Glomerular endothelial cell (primary cell): Measurements from ENCODE around the gene LCORL. TPM values are rescaled to one million over a fixed set of nuclear protein-coding genes. Genes with fewer than 3 reads are reported as not detected.

Experiments
- DNase-seq: peaks from one replicate; pipeline ENCODE4 v3.0.0-alpha.2; 2011; ENCODE audit warnings: low read depth, low spot score; ENCODE audit errors: extremely low read depth
- total RNA-seq: library from RNA; depleted of rRNA; stranded (reverse); fragments of >200 nt; gene quantifications from 2 replicates; pipeline ENCODE4 v1.2.3, GENCODE V29; 2015

The LCORL gene
- total RNA-seq, 1 donor from 2014 or later: 19.4 TPM

GRCh38 chr4:17939054-17939453 is 82.5 kb downstream of the LCORL start:
- no peak for DNase-seq

DNA sequence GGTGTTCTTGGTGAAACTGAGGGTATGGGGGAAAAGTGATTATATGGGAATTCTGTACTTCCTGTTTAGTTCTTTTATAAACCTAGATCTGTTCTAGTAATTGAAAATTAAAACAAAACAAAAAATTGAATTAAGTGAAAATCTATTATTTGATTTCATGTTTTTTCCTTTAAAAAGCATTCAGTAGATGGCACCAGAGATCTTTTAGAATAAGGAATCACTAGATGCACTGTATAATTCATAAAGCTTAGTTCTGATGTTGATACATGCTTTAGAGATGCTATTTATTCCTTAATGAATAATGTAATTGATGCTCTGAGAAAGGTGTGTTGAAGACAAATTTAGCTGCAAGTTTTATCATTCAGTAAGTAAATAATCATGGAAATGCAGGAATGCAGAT is 87.3 kb downstream of the LCORL start:
- no peak for DNase-seq

DNA sequence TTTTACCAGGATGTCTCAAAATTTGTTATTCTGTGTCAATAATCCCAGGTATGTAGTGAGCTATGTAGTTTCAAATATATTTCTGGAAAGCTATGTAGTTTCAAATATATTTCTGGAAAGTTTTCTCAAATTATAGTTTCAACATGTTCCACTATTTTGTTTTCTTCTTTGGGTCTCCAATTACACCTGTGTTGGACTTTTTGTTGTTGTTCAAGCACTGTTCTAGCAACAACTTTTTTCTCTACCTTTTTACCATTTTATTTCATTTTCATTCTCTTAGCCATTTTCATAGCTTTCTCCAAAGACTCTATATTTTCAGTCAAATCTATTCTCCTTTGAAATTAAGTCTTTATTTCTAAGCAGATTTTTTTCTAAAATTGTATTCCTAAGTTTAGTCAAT is 88.4 kb downstream of the LCORL start:
- DNase-seq: no peak

GRCh38 chr4:17932041-17932440 is 89.5 kb downstream of the LCORL start:
- no peak for DNase-seq

DNA sequence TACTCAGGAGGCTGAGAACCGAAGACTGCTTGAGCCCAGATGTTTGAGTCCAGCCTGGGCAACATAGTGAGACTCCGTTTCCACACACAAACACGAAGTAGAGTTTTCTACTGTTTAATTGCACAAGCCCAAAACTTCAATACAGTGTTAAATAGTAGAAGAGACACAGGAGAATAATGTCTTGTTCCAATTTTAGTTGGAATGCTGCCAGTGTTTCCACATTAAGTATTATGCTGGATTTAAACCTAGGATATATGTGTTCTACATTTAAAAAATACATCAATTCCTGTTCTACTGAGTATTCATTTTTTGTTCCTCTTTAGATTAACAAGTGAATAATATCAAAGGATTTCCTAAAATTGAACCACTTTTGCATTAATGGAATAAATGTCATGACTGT is 91.3 kb downstream of the LCORL start:
- DNase-seq: no peak

- DNase-seq: no peak
Observed at GRCh38 chr4:17924189-17924588, 97.4 kb downstream of the LCORL start.

DNA sequence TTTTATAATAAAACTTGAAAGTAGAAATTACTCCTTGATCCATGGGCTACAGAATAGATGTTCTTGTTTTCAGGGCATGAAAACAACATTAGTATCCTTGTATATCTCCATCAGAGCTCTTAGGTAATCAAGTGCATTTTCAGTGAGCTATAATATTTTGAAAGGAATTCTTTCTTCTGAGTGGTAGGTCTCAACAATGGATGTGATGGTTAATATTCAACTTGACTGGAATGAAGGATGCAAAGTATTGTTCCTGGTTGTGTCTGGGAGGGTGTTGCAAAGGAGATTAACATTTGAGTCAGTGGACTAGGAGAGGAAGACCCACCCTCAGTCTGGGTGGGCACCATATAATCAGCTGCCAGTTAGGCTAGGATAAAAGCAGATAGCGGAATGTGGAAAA is 100.1 kb downstream of the LCORL start:
- no peak for DNase-seq

- no peak for DNase-seq
Observed at GRCh38 chr4:17920681-17921080, 100.9 kb downstream of the LCORL start.

DNA sequence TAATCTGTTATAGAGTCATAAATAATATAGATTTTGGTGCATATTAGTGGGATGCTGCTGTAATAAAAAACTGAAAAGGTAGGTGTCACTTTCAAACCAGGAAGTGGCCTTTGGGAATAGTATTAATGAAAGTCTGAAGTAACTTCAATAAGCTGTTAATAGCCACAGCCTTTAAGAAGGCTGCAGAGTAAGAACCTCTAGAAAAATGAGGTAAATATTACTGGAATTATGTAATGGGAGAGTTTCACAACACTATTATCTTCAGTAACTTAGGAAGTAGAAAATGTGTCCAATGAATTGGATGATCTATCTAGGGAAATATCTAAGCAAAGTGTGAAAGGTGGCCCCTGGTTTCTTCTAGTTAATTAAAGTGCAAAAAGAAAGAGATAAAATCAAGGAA is 106.1 kb downstream of the LCORL start:
- no peak for DNase-seq

- no peak for DNase-seq
Observed at GRCh38 chr4:17912011-17912410, 109.5 kb downstream of the LCORL start.

GRCh38 chr4:17911608-17912007 is 109.9 kb downstream of the LCORL start:
- no peak for DNase-seq

DNA sequence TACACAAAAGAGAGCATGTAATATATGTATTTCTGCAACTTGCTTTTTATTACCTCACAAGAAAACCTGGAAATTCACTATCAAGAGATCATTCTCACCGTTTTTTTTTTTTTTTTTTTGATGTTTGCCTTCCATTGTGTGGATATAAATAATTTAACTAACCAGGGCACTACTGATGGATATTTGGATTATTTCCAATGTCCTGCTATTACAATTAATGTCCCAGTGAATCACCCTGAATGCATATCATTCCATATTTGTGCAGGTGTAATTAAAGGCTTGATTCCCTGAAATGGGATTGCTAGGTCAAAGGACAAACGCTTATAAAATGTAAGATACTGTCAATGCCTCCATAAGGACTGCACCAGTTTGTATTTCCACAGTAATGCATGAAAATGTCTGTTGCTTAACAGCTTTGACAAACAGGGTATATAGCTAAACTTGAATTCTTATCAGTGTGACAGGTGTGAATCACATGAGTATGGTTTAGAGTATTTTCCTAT is 123.0 kb downstream of the LCORL start:
- DNase-seq: no peak

GRCh38 chr4:17895481-17895880 is 126.1 kb downstream of the LCORL start:
- no peak for DNase-seq

DNA sequence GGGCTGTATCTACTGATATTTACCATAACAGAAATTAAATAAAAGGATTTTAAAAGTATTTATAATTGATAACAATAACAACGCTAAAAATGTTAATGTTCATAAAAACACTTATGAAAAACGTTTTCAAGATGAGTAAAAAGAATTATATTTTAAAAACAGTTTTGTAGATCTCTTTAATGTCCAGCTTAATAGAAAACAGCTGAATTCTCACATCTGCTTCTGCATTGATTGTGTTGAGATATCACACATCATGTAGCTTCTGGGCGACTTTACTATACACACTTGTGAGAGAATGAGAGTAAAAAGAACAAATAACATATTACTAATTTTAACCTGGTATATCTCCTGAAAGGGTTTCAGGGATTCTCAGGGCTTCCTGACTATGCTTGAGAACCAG is 127.1 kb downstream of the LCORL start:
- no peak for DNase-seq

GRCh38 chr4:17889692-17890091 is 131.9 kb downstream of the LCORL start:
- no peak for DNase-seq

DNA sequence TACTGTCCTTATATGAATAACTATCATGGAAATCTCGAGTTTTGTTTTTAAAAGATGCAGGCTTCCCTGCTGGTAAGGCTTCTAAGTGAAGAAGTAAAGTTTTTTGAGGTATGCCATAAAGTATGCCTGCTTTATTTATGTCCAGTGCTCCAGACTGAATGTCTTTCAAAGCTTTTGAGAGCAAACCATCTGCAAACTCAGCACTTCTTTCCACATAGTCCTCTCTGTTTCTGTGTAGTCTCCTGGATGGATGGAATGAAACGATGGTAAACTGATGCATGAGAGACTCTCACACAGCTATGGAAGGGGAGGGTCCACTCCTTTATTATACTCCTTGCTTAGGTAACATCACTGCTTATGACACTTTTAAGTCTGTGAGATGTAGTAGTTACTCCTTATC is 137.0 kb downstream of the LCORL start:
- DNase-seq: no peak

GRCh38 chr4:17884063-17884462 is 137.5 kb downstream of the LCORL start:
- no peak for DNase-seq

DNA sequence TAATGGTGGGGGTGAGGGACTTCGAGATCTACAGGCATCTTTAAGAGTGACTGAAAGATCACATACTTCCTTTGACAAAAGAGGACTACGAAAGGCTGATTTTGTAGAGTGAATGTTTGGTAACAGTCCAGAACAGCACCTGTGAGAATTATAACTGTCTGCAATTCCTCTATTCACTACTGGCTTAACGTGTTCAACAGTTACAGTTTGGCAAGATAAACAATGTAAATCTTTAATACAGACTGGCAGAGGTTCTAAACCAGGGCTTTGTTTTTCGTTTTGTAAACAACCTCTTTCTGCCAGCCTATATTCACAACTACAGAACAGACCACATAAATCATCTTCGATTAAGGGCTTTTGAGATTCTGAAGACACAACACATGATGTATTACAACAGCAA is 143.9 kb downstream of the LCORL start:
- DNase-seq: no peak

DNA sequence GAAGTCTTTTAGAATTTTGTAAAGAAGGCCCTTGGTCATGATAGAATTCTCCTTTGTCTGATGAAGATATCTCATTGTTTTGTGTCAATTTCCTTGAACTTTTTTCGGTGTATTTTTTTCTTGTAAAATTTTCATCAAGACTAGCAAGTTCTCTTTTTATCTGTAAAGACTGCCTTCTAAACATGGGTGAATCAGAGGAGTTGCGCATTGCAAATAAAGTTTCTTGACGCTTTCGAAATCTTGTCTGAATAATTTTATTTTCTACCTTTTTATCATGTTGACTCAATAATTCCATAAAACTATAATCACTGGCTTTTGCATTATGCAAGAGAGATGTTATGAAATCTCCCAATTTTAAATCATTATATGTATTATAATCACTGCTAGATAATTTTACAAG is 144.6 kb downstream of the LCORL start:
- no peak for DNase-seq

DNA sequence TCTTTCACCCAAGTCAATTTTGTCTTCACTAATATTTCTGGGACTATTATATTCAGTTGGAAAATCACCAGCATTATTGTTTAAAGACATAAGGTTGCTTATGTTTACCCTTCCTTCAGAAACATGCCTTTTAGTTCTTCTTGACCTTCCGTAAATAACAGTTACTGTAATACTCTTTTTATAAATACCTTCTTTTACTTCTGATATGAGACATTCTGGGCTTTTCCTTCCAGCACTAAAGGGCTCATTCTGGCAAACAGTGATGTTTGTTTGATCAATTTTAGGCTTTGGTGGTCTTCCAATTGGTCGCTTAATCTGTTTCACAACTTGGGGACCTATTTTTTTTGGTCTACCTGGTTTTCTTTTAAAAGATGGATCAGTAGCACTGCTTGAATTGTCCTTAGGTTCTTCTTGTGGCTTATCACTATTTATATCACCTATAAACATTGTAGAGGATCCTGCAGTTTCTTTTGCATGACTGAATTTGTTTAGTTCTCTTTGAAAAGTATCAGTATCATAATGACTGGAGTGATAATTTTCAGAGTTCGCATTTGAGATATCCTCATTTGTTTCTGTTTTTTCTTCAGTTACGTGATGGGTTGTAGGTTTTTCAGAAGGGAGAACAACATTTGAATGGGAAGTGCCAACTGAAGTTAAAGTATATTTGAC is 146.0 kb downstream of the LCORL start:
- no peak for DNase-seq

GRCh38 chr4:17869327-17869726 is 152.2 kb downstream of the LCORL start:
- DNase-seq: no peak

DNA sequence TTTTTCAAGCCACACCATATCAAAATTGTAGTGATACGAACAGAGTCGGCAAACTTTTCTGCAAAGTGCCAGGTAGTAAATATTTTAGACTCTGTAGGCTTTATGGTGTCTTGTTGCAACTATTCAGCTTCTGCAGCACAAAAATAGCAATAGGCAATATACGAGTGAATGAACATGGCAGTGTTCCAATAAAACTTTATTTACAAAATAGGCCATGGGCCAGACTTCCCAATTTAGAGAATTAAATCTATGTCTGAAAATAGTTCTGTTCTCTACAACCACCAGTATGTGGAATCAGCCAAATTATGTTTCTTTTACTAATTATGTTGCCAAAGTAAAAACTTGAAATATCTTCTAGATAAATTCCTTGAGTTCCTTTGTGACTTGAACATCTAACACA is 154.3 kb downstream of the LCORL start:
- DNase-seq: no peak

DNA sequence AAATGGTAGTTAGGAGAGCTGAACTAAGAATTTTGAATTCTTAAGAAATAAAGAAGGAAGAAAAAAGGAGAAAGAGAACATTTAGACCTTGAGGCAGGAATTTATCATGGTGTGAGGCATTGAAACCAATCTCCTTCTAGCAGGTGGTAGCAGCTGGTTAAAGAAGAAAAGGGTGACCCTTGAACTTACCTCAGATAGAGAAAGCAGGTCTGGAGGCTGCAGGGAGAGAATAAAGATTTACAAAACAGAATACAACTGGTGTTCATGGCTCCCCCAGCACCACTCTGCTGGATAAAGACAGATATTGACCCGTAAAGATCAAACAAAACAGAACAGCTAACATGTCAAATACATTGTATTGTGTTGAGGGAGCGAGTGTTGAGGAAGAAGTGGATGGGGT is 154.7 kb downstream of the LCORL start:
- DNase-seq: no peak
